ENCODE measurements around the gene B4GALNT4. TPM values are rescaled to one million over a fixed set of nuclear protein-coding genes. Genes with fewer than 3 reads are reported as not detected.

B4GALNT4 gene
- total and polyA plus RNA-seq, 2 of the 13 experiments (the other 11 are each of a cell fraction or from before 2014, with no cell fraction given) = 30.5 to 50.1 TPM

DNA sequence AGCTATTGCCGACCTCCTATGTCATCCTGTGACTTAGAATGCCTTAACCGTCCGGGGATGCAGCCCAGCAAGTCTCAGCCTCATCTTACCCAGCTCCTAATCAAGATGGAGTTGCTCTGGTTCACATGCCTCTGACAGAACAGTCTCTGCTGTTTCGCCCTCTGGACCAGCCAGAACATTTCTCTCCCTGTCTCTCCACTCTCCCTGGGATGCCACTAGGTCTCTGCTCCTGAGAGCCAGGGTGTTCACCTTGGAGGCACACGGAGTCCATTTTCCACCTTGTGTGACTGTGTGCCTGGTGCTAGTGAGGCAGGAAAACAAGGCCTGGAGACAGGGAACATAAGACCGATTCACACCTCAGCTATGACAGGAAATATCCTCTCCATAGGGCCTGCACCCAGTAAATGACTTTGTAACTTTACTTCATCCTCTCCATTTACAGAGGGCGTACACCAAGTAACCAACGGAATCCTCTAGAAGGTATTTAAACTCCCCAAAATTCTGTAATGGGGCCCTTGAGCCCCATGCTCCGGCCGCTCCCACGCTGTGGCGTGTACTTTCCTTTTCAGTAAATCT, 16.8 kb upstream of the B4GALNT4 start:
- H3K9ac ChIP-seq (ENCODE audit: insufficient read depth, low read depth, low read length) = peak overlapping the region; percentile 60
- ATAC-seq (no peak), FAIRE-seq (no peak), DNase-seq (ENCODE audit: low spot score) (no peak)
- ChIA-PET POLR2A (interaction anchor here (1.1 to 5.0 kb wide), 13 partner anchors 9 to 145 kb away, joined by 3 to 85 read pairs (median 8); partner anchors contain the start of genes BET1L, IFITM2 and RIC8A), CTCF (ENCODE audit: low intra/inter-chr PET ratio, low total read pairs) (no interaction called here)
- H2AFZ ChIP-seq (ENCODE audit: low read length) = no peak overlapping the region
- peak overlapping the region; percentile 11 to 42 (median 15); a peak in 3 of 6 replicates for H3K4me3 ChIP-seq (replicated peaks in 1 of 3; ENCODE audit: insufficient read depth in 1 of 3, low read depth in 2 of 3, low read length in 3 of 3)
- 60% methylated on average over 12 of the region's 12 CpGs for WGBS (ENCODE audit: low lambda C conversion rate)
- TF ChIP-seq ZSCAN31 (CRISPR knock-in tag; IDR thresholded peaks at IDR 0.05; ENCODE audit: low read depth) (no peak), ZNF644 (CRISPR knock-in tag; IDR thresholded peaks at IDR 0.05; ENCODE audit: low read depth) (no peak)
- H3K4me2 ChIP-seq (ENCODE audit: low read depth, low read length) = peak overlapping the region; percentile 72
- intact Hi-C loops (cut with micrococcal nuclease; ENCODE audit: unreplicated experiment) = loop anchor here (2.0 kb wide), 1 partner anchor 24 kb away; no protein-coding TSS in a partner anchor
- no peaks in the 10 kb centered on the region for H3K27me3 ChIP-seq (ENCODE audit: control insufficient read depth in 1 of 2, insufficient read depth in 2 of 2, low read length in 2 of 2)
- no peaks in the 10 kb centered on the region for H3K9me3 ChIP-seq (ENCODE audit: low read length)
- BruUV-seq (replicated peaks) = no TSS peak
- H3K27ac ChIP-seq (ENCODE audit: extremely low read length, insufficient read depth, low read length) = peak overlapping the region; percentile 76
- no peaks in the 10 kb centered on the region for H3K36me3 ChIP-seq (replicated peaks in 1 of 2; ENCODE audit: control insufficient read depth in 1 of 2, insufficient read depth in 2 of 2, low read length in 2 of 2)
- in situ Hi-C loops (cut with HindIII; ENCODE audit: extremely low pct_ligation_motif_present, low pct_unique_long_range_greater_than_20kb) = no loop called here
- H3K4me1 ChIP-seq (ENCODE audit: insufficient read depth, low read length) = peaks cover 64% of the 10 kb centered on the region
- H3K79me2 ChIP-seq (ENCODE audit: insufficient read depth, low read length) = no peaks in the 10 kb centered on the region
- H4K20me1 ChIP-seq (ENCODE audit: insufficient read depth, low read length) = no peaks in the 10 kb centered on the region

DNA sequence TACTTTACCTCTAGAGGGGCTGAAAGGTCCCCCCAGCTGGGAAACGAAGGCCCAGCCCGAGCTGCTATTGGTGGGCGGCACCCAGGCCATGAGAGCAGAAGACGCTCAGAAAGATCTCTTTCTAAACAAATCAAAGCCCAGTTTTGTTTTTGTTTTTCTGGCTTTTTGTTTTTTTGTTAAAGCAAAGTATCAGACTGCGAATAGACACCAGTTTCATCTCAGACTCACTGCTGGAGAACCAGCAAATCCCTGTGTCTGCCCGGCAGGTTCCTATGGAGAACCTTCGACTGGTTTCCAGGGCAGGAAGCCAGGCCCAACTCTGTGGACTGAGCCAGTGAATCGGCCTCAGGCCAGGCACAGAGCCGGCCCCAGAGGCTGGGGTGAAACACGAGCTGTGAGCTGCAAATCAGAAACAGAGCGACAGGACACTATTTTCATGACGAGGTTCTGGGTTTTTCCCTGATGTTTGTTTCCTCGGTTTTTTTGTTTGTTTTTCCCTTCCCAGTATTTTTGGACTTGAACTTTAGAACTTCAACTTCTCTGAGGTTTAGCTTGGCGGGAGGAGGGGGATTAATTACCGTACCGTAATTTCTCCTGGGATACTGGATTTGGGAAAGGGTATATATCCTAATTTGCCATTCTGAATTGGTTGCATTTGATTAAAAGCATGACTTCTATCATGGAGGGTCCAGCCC, 16.0 kb upstream of the B4GALNT4 start:
- peak; percentile 84 for FAIRE-seq
- TF ChIP-seq, protein P1, sequence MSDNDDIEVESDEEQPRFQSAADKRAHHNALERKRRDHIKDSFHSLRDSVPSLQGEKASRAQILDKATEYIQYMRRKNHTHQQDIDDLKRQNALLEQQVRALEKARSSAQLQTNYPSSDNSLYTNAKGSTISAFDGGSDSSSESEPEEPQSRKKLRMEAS (IDR thresholded peaks at IDR 0.05) = peak; percentile 82
- TF ChIP-seq, protein P2, sequence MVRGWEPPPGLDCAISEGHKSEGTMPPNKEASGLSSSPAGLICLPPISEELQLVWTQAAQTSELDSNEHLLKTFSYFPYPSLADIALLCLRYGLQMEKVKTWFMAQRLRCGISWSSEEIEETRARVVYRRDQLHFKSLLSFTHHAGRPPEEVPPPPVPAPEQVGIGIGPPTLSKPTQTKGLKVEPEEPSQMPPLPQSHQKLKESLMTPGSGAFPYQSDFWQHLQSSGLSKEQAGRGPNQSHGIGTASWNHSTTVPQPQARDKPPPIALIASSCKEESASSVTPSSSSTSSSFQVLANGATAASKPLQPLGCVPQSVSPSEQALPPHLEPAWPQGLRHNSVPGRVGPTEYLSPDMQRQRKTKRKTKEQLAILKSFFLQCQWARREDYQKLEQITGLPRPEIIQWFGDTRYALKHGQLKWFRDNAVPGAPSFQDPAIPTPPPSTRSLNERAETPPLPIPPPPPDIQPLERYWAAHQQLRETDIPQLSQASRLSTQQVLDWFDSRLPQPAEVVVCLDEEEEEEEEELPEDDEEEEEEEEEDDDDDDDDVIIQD (CRISPR knock-in tag; IDR thresholded peaks at IDR 0.05; ENCODE audit: low read depth) = 0 out of 2 replicates have a peak, but pooled peaks have one; percentile 11
- 0 out of 2 replicates have a peak, but pooled peaks have one; percentile 52 for TF ChIP-seq ZNF878 (CRISPR knock-in tag; IDR thresholded peaks at IDR 0.05)
- TF ChIP-seq ELF1 (CRISPR knock-in tag; IDR thresholded peaks at IDR 0.05) = peak; percentile 36; the same call in 1 of the 2 replicates
- TF ChIP-seq SNAI1 (CRISPR knock-in tag; IDR thresholded peaks at IDR 0.05; ENCODE audit: borderline replicate concordance) = peak; percentile 61; the same call in 1 of the 2 replicates
- TF ChIP-seq, protein P3, sequence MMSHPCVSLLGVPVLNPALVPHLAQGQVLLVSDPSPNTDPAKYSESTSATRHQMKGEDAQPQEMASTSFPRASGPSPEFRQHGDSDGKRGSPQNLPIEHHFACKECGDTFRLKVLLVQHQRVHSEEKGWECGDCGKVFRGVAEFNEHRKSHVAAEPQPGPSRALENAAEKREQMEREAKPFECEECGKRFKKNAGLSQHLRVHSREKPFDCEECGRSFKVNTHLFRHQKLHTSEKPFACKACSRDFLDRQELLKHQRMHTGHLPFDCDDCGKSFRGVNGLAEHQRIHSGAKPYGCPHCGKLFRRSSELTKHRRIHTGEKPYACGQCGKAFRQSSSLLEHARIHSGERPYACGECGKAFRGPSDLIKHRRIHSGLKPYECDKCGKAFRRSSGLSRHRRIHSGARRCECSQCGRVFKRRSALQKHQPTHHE (CRISPR knock-in tag; IDR thresholded peaks at IDR 0.05; ENCODE audit: borderline replicate concordance) = no peak
- TF ChIP-seq, protein P4, sequence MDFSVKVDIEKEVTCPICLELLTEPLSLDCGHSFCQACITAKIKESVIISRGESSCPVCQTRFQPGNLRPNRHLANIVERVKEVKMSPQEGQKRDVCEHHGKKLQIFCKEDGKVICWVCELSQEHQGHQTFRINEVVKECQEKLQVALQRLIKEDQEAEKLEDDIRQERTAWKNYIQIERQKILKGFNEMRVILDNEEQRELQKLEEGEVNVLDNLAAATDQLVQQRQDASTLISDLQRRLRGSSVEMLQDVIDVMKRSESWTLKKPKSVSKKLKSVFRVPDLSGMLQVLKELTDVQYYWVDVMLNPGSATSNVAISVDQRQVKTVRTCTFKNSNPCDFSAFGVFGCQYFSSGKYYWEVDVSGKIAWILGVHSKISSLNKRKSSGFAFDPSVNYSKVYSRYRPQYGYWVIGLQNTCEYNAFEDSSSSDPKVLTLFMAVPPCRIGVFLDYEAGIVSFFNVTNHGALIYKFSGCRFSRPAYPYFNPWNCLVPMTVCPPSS (IDR thresholded peaks at IDR 0.05) = no peak
- TF ChIP-seq ZNF747 (CRISPR knock-in tag; IDR thresholded peaks at IDR 0.05; ENCODE audit: borderline replicate concordance) = 0 out of 2 replicates have a peak, but pooled peaks have one; percentile 39
- TF ChIP-seq ELF3 (CRISPR knock-in tag; IDR thresholded peaks at IDR 0.05) = peak; percentile 68; the same call in 1 of the 2 replicates
- no peak for TF ChIP-seq NFKB2 (CRISPR knock-in tag; IDR thresholded peaks at IDR 0.05; ENCODE audit: borderline replicate concordance)

More for the DNA sequence above, 16.0 kb upstream of the B4GALNT4 start:
- Histone ChIP-seq H4K20me1 (ENCODE audit: insufficient read depth, low read length) (no peaks in the 10 kb centered on the region), H2AFZ (ENCODE audit: low read length) (no peak overlapping the region), H3K9ac (ENCODE audit: insufficient read depth, low read depth, low read length) (peak overlapping the region; percentile 60), H3K36me3 (replicated peaks in 1 of 2; ENCODE audit: control insufficient read depth in 1 of 2, insufficient read depth in 2 of 2, low read length in 2 of 2) (no peaks in the 10 kb centered on the region), H3K4me1 (ENCODE audit: insufficient read depth, low read length) (peaks cover 70% of the 10 kb centered on the region), H3K9me3 (ENCODE audit: low read length) (no peaks in the 10 kb centered on the region), H3K4me3 (replicated peaks in 1 of 3; ENCODE audit: insufficient read depth in 1 of 3, low read depth in 2 of 3, low read length in 3 of 3) (peak overlapping the region in 2 of 3 experiments; percentile 11 to 42; a peak in 3 of 6 replicates), H3K4me2 (ENCODE audit: low read depth, low read length) (peak overlapping the region; percentile 72), H3K27ac (ENCODE audit: extremely low read length, insufficient read depth, low read length) (peak overlapping the region; percentile 76), H3K27me3 (ENCODE audit: control insufficient read depth in 1 of 2, insufficient read depth in 2 of 2, low read length in 2 of 2) (no peaks in the 10 kb centered on the region), H3K79me2 (ENCODE audit: insufficient read depth, low read length) (no peaks in the 10 kb centered on the region)
- ChIA-PET CTCF (ENCODE audit: low intra/inter-chr PET ratio, low total read pairs) (no interaction called here), POLR2A (interaction anchor here (0.8 to 5.0 kb wide), 21 partner anchors 10 to 223 kb away, joined by 3 to 85 read pairs (median 6); partner anchors contain the start of genes BET1L, IFITM2, IFITM3 and PHRF1)
- intact Hi-C loops (cut with micrococcal nuclease; ENCODE audit: unreplicated experiment) (loop anchor here (2.0 kb wide), 1 partner anchor 25 kb away; no protein-coding TSS in a partner anchor), in situ Hi-C loops (cut with HindIII; ENCODE audit: extremely low pct_ligation_motif_present, low pct_unique_long_range_greater_than_20kb) (no loop called here)
- ATAC-seq = peak; percentile 89
- WGBS (ENCODE audit: low lambda C conversion rate) = 1% methylated on average over 14 of the region's 16 CpGs
- peak; percentile 90 for DNase-seq (ENCODE audit: low spot score)
- no TSS peak for BruUV-seq (replicated peaks)
